Liver (tissue), 9 donors: ENCODE measurements around the gene TRIP13. TPM values are rescaled to one million over a fixed set of nuclear protein-coding genes. Genes with fewer than 3 reads are reported as not detected.

ENCODE experiments used
- DNase-seq: peaks from one replicate; pipeline ENCODE4 v3.0.0-alpha.2; 2017; ENCODE audit warnings: low spot score
- H3K27ac ChIP-seq, 2 donors: one replicate each; pipeline ENCODE4 v1.7.0; 2013; ENCODE audit warnings: inconsistent platforms in 2 of 2, low read length in 2 of 2, control low read depth in 1 of 2, low read depth in 1 of 2, mild to moderate bottlenecking in 1 of 2
- H3K27me3 ChIP-seq, 4 donors: one replicate each; pipeline versions ENCODE4 v1.6.1 to v1.7.0; 2013; ENCODE audit warnings: low read length in 3 of 4, inconsistent platforms in 1 of 4, mild to moderate bottlenecking in 1 of 4, moderate library complexity in 1 of 4; ENCODE audit not compliant: control insufficient read depth in 4 of 4, insufficient read depth in 4 of 4
- H3K36me3 ChIP-seq, 4 donors: one replicate each; pipeline versions ENCODE4 v1.6.1 to v1.7.0; 2013; ENCODE audit warnings: low read length in 3 of 4, mild to moderate bottlenecking in 3 of 4, low read depth in 1 of 4, moderate library complexity in 1 of 4; ENCODE audit not compliant: control insufficient read depth in 4 of 4, insufficient read depth in 3 of 4
- H3K4me1 ChIP-seq, 4 donors: one replicate each; pipeline versions ENCODE4 v1.6.1 to v1.7.0; 2013; ENCODE audit warnings: low read length in 3 of 4, mild to moderate bottlenecking in 3 of 4, moderate library complexity in 1 of 4; ENCODE audit not compliant: control insufficient read depth in 4 of 4, insufficient read depth in 4 of 4
- H3K4me3 ChIP-seq, 3 donors: one replicate each; pipeline versions ENCODE4 v1.6.1 to v1.7.0; 2013; ENCODE audit warnings: low read length in 3 of 3, control low read depth in 1 of 3, low read depth in 1 of 3, mild to moderate bottlenecking in 1 of 3
- H3K9ac ChIP-seq, 2 donors: one replicate each; pipeline ENCODE4 v1.7.0; 2013; ENCODE audit warnings: low read length in 2 of 2, mild to moderate bottlenecking in 2 of 2, moderate library complexity in 2 of 2, control low read depth in 1 of 2, low read depth in 1 of 2
- H3K9me3 ChIP-seq, 4 donors: one replicate each; pipeline versions ENCODE4 v1.6.1 to v1.7.0; 2013; ENCODE audit warnings: low read length in 3 of 4; ENCODE audit not compliant: control insufficient read depth in 4 of 4
- ATF3 ChIP-seq: IDR thresholded peaks from 2 replicates; pipeline ENCODE4 v1.6.1; 2016; ENCODE audit warnings: antibody characterized with exemption
- CTCF ChIP-seq: fragments of 150-350 bp; IDR thresholded peaks from 2 replicates; pipeline ENCODE4 v1.5.1; 2017; ENCODE audit warnings: improper control_type of control experiment, low read depth, low read length; ENCODE audit not compliant: missing input control
- EGR1 ChIP-seq, 2 donors: IDR thresholded peaks; 2 replicates each; pipeline ENCODE4 v1.6.1; 2016 to 2018; ENCODE audit warnings: antibody characterized with exemption in 2 of 2, low read depth in 2 of 2
- FOXA1 ChIP-seq: IDR thresholded peaks from 2 replicates; pipeline ENCODE4 v1.6.1; 2016; ENCODE audit warnings: antibody characterized with exemption
- FOXA2 ChIP-seq: IDR thresholded peaks from 2 replicates; pipeline ENCODE4 v1.6.1; 2016; ENCODE audit warnings: antibody characterized with exemption
- GABPA ChIP-seq, 2 donors: IDR thresholded peaks in 1 of 2; conservative IDR thresholded peaks in 1 of 2; 2 replicates each; pipeline ENCODE4 v1.6.1; 2016; ENCODE audit warnings: antibody characterized with exemption in 2 of 2, mild to moderate bottlenecking in 1 of 2, moderate library complexity in 1 of 2
- HNF4A ChIP-seq, 2 donors: conservative IDR thresholded peaks; 2 replicates each; pipeline ENCODE4 v1.6.1; 2016; ENCODE audit warnings: antibody characterized with exemption in 2 of 2, mild to moderate bottlenecking in 2 of 2
- HNF4G ChIP-seq: IDR thresholded peaks from 2 replicates; pipeline ENCODE4 v1.6.1; 2016; ENCODE audit warnings: antibody characterized with exemption
- MAX ChIP-seq: IDR thresholded peaks from 2 replicates; pipeline ENCODE4 v1.6.1; 2016; ENCODE audit warnings: antibody characterized with exemption
- NR2F2 ChIP-seq: IDR thresholded peaks from 2 replicates; pipeline ENCODE4 v1.6.1; 2016; ENCODE audit warnings: antibody characterized with exemption
- RXRA ChIP-seq, 2 donors: IDR thresholded peaks; 2 replicates each; pipeline ENCODE4 v1.6.1; 2017 to 2018; ENCODE audit warnings: antibody characterized with exemption in 2 of 2, mild to moderate bottlenecking in 1 of 2
- SP1 ChIP-seq: IDR thresholded peaks from 2 replicates; pipeline ENCODE4 v1.6.1; 2018; ENCODE audit warnings: antibody characterized with exemption, mild to moderate bottlenecking
- TAF1 ChIP-seq: conservative IDR thresholded peaks from 2 replicates; pipeline ENCODE4 v1.6.1; 2016; ENCODE audit warnings: antibody characterized with exemption, mild to moderate bottlenecking
- YY1 ChIP-seq: IDR thresholded peaks from 2 replicates; pipeline ENCODE4 v1.6.1; 2016; ENCODE audit warnings: antibody characterized with exemption, mild to moderate bottlenecking
- ZBTB33 ChIP-seq: IDR thresholded peaks from 2 replicates; pipeline ENCODE4 v1.6.1; 2016; ENCODE audit warnings: antibody characterized with exemption
- WGBS: extraction: QIAGEN DNeasy Blood & Tissue Kit; methylation state at CpG from one replicate; pipeline ENCODE4 v1.1.7; 2013; 5-methylcytosine and 5-hydroxymethylcytosine counted together
- polyA plus RNA-seq, 2 donors: library from polyadenylated mRNA; stranded (reverse) in 1 of 2; unstranded in 1 of 2; fragments of 200-250 nt in 1 of 2; fragments of >200 nt in 1 of 2; fragmentation: Nextera tagmentation in 1 of 2; extraction: Ambion mirVana in 1 of 2; gene quantifications; one replicate each; pipeline versions ENCODE4 v1.2.1 to v1.2.3, GENCODE V29; 2013 to 2015
- total RNA-seq, 2 donors: library from RNA; depleted of rRNA; stranded (reverse); fragments of >200 nt; gene quantifications; one replicate each; pipeline ENCODE4 v1.2.3, GENCODE V29; 2014
- donor health status: healthy.
- donor health status: healthy.
- donor health status: healthy.
- donor health status: healthy.
- donor health status: healthy.

TRIP13 gene
- total and polyA plus RNA-seq, 4 donors: 0.42 to 12.4 (median 0.84) TPM

- WGBS: 94% methylated on average over 8 of the region's 8 CpGs
These were observed 16.4 kb downstream of the TRIP13 start for GRCh38 chr5:909086-909485.

GRCh38 chr5:909994-910768 is 17.5 kb downstream of the TRIP13 start:
- no peak overlapping the region for H3K9ac ChIP-seq
- DNase-seq: no peak
- H3K36me3 ChIP-seq: no peaks in the 10 kb centered on the region
- WGBS: 96% methylated on average over 18 of the region's 18 CpGs
- H3K4me1 ChIP-seq: no peaks in the 10 kb centered on the region
- H3K27me3 ChIP-seq: no peaks in the 10 kb centered on the region
- no peak for TF ChIP-seq GABPA (IDR thresholded peaks at IDR 0.05 in 1 of 2, conservative IDR thresholded peaks at IDR 0.05 in 1 of 2)
- no peak overlapping the region for H3K27ac ChIP-seq
- no peaks in the 10 kb centered on the region for H3K9me3 ChIP-seq
- no peak overlapping the region for H3K4me3 ChIP-seq

More at GRCh38 chr5:909086-909485, 16.4 kb downstream of the TRIP13 start:
- Histone ChIP-seq H3K9ac (no peak overlapping the region), H3K9me3 (no peaks in the 10 kb centered on the region), H3K36me3 (no peaks in the 10 kb centered on the region), H3K27ac (no peak overlapping the region), H3K27me3 (no peaks in the 10 kb centered on the region), H3K4me1 (no peaks in the 10 kb centered on the region), H3K4me3 (no peak overlapping the region)
- TF ChIP-seq FOXA2 (no peak), MAX (no peak), ATF3 (no peak), RXRA (IDR thresholded peaks at IDR 0.05) (no peak), EGR1 (IDR thresholded peaks at IDR 0.05; ENCODE audit: low read depth in 2 of 2) (no peak), YY1 (no peak), SP1 (no peak), HNF4A (conservative IDR thresholded peaks at IDR 0.05) (no peak), GABPA (IDR thresholded peaks at IDR 0.05 in 1 of 2, conservative IDR thresholded peaks at IDR 0.05 in 1 of 2) (no peak), HNF4G (no peak), NR2F2 (no peak), FOXA1 (no peak), ZBTB33 (no peak), TAF1 (no peak)
- DNase-seq: no peak

GRCh38 chr5:910769-911160 is 18.1 kb downstream of the TRIP13 start:
- Histone ChIP-seq H3K27ac (no peak overlapping the region), H3K36me3 (no peaks in the 10 kb centered on the region), H3K9me3 (no peaks in the 10 kb centered on the region), H3K27me3 (no peaks in the 10 kb centered on the region), H3K9ac (no peak overlapping the region), H3K4me1 (no peaks in the 10 kb centered on the region), H3K4me3 (no peak overlapping the region)
- 98% methylated on average over 7 of the region's 7 CpGs for WGBS
- TF ChIP-seq HNF4A (conservative IDR thresholded peaks at IDR 0.05) (no peak), MAX (no peak), ATF3 (no peak), CTCF (no peak), ZBTB33 (no peak), FOXA2 (no peak), FOXA1 (no peak), GABPA (IDR thresholded peaks at IDR 0.05 in 1 of 2, conservative IDR thresholded peaks at IDR 0.05 in 1 of 2) (no peak), EGR1 (IDR thresholded peaks at IDR 0.05; ENCODE audit: low read depth in 2 of 2) (no peak), YY1 (no peak), SP1 (no peak), HNF4G (no peak)
- DNase-seq: no peak
